Smooth muscle cell (in vitro differentiated cells): ENCODE data around the gene ZNF74. TPM values are rescaled to one million over a fixed set of nuclear protein-coding genes. Genes with fewer than 3 reads are reported as not detected.
"Not testable (repeated sequence)": the region's sequence is repeated elsewhere in the genome, so short reads cannot be mapped to it uniquely, and the experiment has no call there.

Source experiments
- DNase-seq: peaks from one replicate; lab custom pipeline; 2025; ENCODE audit not compliant: unreplicated experiment; lab: John Stamatoyannopoulos, UW
- H2AFZ ChIP-seq: fragments of 200-600 bp; sonication (generic); 2 replicates; pipeline ENCODE4 v1.6.0; 2016; ENCODE audit warnings: antibody characterized with exemption, low read depth, mild to moderate bottlenecking
- H3F3A ChIP-seq: fragments of 200-600 bp; sonication (generic); 2 replicates; pipeline ENCODE4 v1.6.0; 2017; ENCODE audit warnings: antibody characterized with exemption, low read depth
- H3K27ac ChIP-seq: fragments of 200-600 bp; sonication (generic); 2 replicates; pipeline ENCODE4 v1.5.1; 2016; ENCODE audit warnings: low read depth, mild to moderate bottlenecking
- H3K27me3 ChIP-seq: fragments of 200-600 bp; sonication (generic); 2 replicates; pipeline ENCODE4 v1.6.1; 2016; ENCODE audit warnings: low read depth, mild to moderate bottlenecking
- H3K36me3 ChIP-seq: fragments of 200-600 bp; sonication (generic); 2 replicates; pipeline ENCODE4 v1.5.1; 2016; ENCODE audit warnings: low read depth
- H3K4me1 ChIP-seq: fragments of 200-600 bp; sonication (generic); 2 replicates; pipeline ENCODE4 v1.5.1; 2016; ENCODE audit warnings: low read depth
- H3K4me2 ChIP-seq: fragments of 200-600 bp; sonication (generic); 2 replicates; pipeline ENCODE4 v1.6.0; 2016; ENCODE audit warnings: mild to moderate bottlenecking
- H3K4me3 ChIP-seq: fragments of 200-600 bp; sonication (generic); 2 replicates; pipeline ENCODE4 v1.5.1; 2016; ENCODE audit warnings: mild to moderate bottlenecking
- H3K79me2 ChIP-seq: fragments of 200-600 bp; sonication (generic); 2 replicates; pipeline ENCODE4 v1.6.0; 2016; ENCODE audit warnings: low read depth, mild to moderate bottlenecking
- H3K9ac ChIP-seq: fragments of 200-600 bp; sonication (generic); 2 replicates; pipeline ENCODE4 v1.6.0; 2016; ENCODE audit warnings: low read depth
- H3K9me3 ChIP-seq: fragments of 200-600 bp; sonication (generic); replicated peaks from 2 replicates; pipeline ENCODE4 v1.5.1; 2016; ENCODE audit warnings: low read depth
- H4K20me1 ChIP-seq: fragments of 200-600 bp; sonication (generic); 2 replicates; pipeline ENCODE4 v1.6.0; 2016; ENCODE audit warnings: low read depth
- WGBS: methylation state at CpG from one replicate; pipeline ENCODE4 v1.1.7; 2016; ENCODE audit warnings: low lambda C conversion rate; 5-methylcytosine and 5-hydroxymethylcytosine counted together
- polyA plus RNA-seq: library from polyadenylated mRNA; unstranded; fragments of >200 nt; fragmentation: Nextera tagmentation; extraction: Ambion mirVana; gene quantifications from 2 replicates; pipeline ENCODE4 v1.2.1, GENCODE V29; 2016
- total RNA-seq: library from RNA; depleted of rRNA; stranded (reverse); fragments of >200 nt; gene quantifications from 2 replicates; pipeline ENCODE4 v1.2.3, GENCODE V29; 2014

Gene ZNF74
- total and polyA plus RNA-seq, 2 experiments from 2014 or later: 11.8 to 14.3 TPM

- not testable (repeated sequence) for H4K20me1 ChIP-seq, H3K9me3 ChIP-seq, DNase-seq, H3K27ac ChIP-seq, H3K27me3 ChIP-seq, H3K4me2 ChIP-seq, H3K4me3 ChIP-seq, H2AFZ ChIP-seq, H3F3A ChIP-seq, H3K4me1 ChIP-seq, H3K9ac ChIP-seq, H3K36me3 ChIP-seq, H3K79me2 ChIP-seq
- 95% methylated on average over 9 of the region's 9 CpGs for WGBS
Observed at GRCh38 chr22:20368875-20369274, 25.1 kb upstream of the ZNF74 start.

DNA sequence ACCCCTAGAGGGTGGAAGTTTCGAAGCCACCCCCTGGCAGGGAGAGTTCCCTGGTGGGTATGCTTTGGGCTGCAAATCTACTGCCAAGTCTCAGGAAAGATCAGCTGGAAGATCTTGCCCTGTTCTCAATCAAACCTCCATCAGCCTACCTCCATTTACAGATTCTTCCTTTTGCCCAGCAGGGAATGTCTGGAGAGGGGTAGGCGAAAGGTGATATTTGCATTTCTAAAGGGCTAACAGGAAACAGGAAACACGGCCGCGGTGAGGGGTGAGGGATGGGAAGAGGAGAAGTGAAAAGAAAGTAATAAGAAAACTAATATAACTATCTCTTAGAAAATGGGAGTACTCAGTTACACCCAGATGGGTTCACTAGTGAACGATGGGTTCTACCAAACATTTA lies 22.3 kb upstream of the ZNF74 start:
- not testable (repeated sequence) for H2AFZ ChIP-seq, H3K79me2 ChIP-seq, H3K27ac ChIP-seq, H3K4me1 ChIP-seq, H4K20me1 ChIP-seq, H3K9me3 ChIP-seq, H3K9ac ChIP-seq, H3F3A ChIP-seq, H3K4me3 ChIP-seq, H3K36me3 ChIP-seq, DNase-seq, H3K4me2 ChIP-seq, H3K27me3 ChIP-seq
- 75% methylated on average over 2 of the region's 6 CpGs for WGBS

DNA sequence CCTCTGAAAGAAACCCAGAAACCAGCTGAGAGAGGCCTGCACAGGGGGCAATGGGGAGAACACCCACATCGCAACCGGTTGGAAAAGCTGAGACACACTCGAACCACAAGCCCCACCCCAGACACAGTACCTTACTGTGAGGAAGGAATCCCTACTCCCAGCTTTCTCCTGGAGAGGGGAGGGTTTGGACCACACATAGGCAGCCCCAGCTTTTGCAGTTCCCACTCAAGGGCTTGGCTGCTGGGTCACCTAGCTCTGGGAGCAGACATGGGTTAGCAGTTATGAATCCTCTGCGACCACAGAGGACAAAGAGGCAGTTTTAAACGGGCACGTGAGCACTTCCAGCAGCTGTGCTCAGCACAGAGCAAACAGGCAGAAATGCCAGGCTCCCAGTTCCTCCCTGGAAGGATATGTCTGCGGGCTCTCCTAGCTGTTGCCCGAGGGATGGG lies 21.5 kb upstream of the ZNF74 start:
- H3K9ac ChIP-seq: not testable (repeated sequence)

GRCh38 chr22:20373195-20373706 lies 20.7 kb upstream of the ZNF74 start:
- not testable (repeated sequence) for H3K4me1 ChIP-seq, DNase-seq, H3K4me3 ChIP-seq, H4K20me1 ChIP-seq, H3K27ac ChIP-seq, H3K9me3 ChIP-seq, H2AFZ ChIP-seq, H3F3A ChIP-seq, H3K27me3 ChIP-seq, H3K9ac ChIP-seq, H3K79me2 ChIP-seq, H3K4me2 ChIP-seq, H3K36me3 ChIP-seq
- WGBS: 64% methylated on average over 6 of the region's 6 CpGs

More for the DNA sequence above, 21.5 kb upstream of the ZNF74 start:
- not testable (repeated sequence) for H3K4me2 ChIP-seq, H3K79me2 ChIP-seq, H4K20me1 ChIP-seq, H3F3A ChIP-seq, H3K4me1 ChIP-seq, H3K27me3 ChIP-seq, H3K9me3 ChIP-seq, H3K36me3 ChIP-seq, H2AFZ ChIP-seq, DNase-seq, H3K4me3 ChIP-seq, H3K27ac ChIP-seq
- WGBS: 23% methylated on average over 8 of the region's 8 CpGs

DNA sequence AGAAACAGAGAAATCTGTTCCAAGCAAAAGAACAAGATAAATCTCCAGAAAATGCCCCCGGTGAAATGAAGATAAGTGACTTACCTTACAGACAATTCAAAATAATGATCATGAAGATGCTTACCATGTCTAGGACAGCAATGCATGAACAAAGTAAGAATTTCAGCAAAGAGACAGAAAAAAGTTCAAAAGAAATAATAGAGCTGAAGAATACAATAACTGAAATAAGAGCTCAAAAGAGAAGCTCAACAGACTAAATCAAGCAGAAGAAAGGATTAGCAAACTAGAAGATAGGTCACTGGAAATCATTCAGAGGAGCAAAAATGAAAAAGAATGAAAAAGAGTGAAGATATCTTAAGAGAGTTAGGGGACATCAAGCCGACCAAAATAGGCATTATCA lies 19.8 kb upstream of the ZNF74 start:
- H3K9ac ChIP-seq, H3K4me3 ChIP-seq, H3K4me2 ChIP-seq, H3K36me3 ChIP-seq, H4K20me1 ChIP-seq, H3K4me1 ChIP-seq, H2AFZ ChIP-seq, H3K27me3 ChIP-seq, H3K79me2 ChIP-seq, H3F3A ChIP-seq, H3K9me3 ChIP-seq, DNase-seq, H3K27ac ChIP-seq: not testable (repeated sequence)
- WGBS: 94% methylated on average over 1 of the region's 2 CpGs

DNA sequence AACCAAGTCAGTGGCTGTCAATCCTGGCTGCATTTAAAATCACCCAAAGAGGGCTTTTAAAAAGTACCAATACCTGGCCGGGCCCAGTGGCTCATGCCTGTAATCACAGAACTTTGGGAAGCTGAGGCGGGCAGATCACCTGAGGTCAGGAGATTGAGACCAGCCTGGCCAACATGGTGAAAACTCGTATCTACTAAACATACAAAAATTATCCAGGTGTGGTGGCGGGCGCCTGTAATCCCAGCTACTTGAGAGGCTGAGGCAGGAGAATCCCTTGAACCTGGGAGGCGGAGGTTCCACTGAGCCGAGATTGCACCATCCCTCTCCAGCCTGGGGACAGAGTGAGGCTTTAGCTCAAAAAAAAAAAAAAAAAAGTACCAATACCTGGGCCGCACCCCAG lies 17.7 kb upstream of the ZNF74 start:
- not testable (repeated sequence) for H3K4me1 ChIP-seq, H3K27me3 ChIP-seq, H3K4me3 ChIP-seq, H2AFZ ChIP-seq, H3K4me2 ChIP-seq, H3K27ac ChIP-seq, DNase-seq, H3K9ac ChIP-seq, H3F3A ChIP-seq, H3K79me2 ChIP-seq, H4K20me1 ChIP-seq, H3K9me3 ChIP-seq, H3K36me3 ChIP-seq
- WGBS: 99% methylated on average over 8 of the region's 8 CpGs

- not testable (repeated sequence) for H4K20me1 ChIP-seq, H3K36me3 ChIP-seq, H3K4me1 ChIP-seq, H3F3A ChIP-seq, H3K27ac ChIP-seq, H3K4me3 ChIP-seq, H3K79me2 ChIP-seq, DNase-seq, H3K9ac ChIP-seq, H3K27me3 ChIP-seq, H3K4me2 ChIP-seq, H2AFZ ChIP-seq, H3K9me3 ChIP-seq
- 97% methylated on average over 11 of the region's 11 CpGs for WGBS
Observed at GRCh38 chr22:20376983-20377382, 17.0 kb upstream of the ZNF74 start.
